GM19395 (cell line): Measurements from ENCODE around the gene NOL4L.

Experiments used
- ATAC-seq: cut with Tn5 transposase; IDR thresholded peaks from one replicate; pipeline ENCODE4 v1.9.1; 2021; ENCODE audit warnings: mild to moderate bottlenecking, moderate library complexity; ENCODE audit not compliant: unreplicated experiment

The NOL4L gene

GRCh38 chr20:32490942-32491763 is 94.0 kb downstream of the NOL4L start:
- ATAC-seq = no peak

GRCh38 chr20:32488066-32488838 is 96.9 kb downstream of the NOL4L start:
- ATAC-seq = no peak

- no peak for ATAC-seq
These were observed 97.8 kb downstream of the NOL4L start for GRCh38 chr20:32487381-32487780.

- no peak for ATAC-seq
These were observed 99.2 kb downstream of the NOL4L start for GRCh38 chr20:32485770-32486478.

- peak; percentile 79 for ATAC-seq
These were observed 100.0 kb downstream of the NOL4L start for GRCh38 chr20:32484958-32485769.

- no peak for ATAC-seq
These were observed 100.7 kb downstream of the NOL4L start for GRCh38 chr20:32484225-32484957.

GRCh38 chr20:32483351-32484224 is 101.5 kb downstream of the NOL4L start:
- ATAC-seq = no peak

GRCh38 chr20:32482442-32483261 is 102.5 kb downstream of the NOL4L start:
- ATAC-seq = no peak

GRCh38 chr20:32482143-32482441 is 103.0 kb downstream of the NOL4L start:
- ATAC-seq = no peak

- ATAC-seq = no peak
These were observed 103.6 kb downstream of the NOL4L start for GRCh38 chr20:32481311-32482142.

- no peak for ATAC-seq
These were observed 104.5 kb downstream of the NOL4L start for GRCh38 chr20:32480371-32481241.

- no peak for ATAC-seq
These were observed 105.4 kb downstream of the NOL4L start for GRCh38 chr20:32479697-32480171.

- ATAC-seq = no peak
These were observed 106.1 kb downstream of the NOL4L start for GRCh38 chr20:32479012-32479411.

GRCh38 chr20:32478576-32478975 is 106.6 kb downstream of the NOL4L start:
- ATAC-seq = no peak

- no peak for ATAC-seq
These were observed 107.3 kb downstream of the NOL4L start for GRCh38 chr20:32477594-32478512.
